Activated CD4-positive, alpha-beta T cell treated with anti-CD3 and anti-CD28 coated beads, Interleukin-2, amount 50 U/mL, for 16 hours (primary cell): Measurements from ENCODE around the gene BORCS8.

ENCODE experiments used
- DNase-seq: peaks from one replicate; pipeline ENCODE4 v3.0.0-alpha.2; 2020

The BORCS8 gene

DNA sequence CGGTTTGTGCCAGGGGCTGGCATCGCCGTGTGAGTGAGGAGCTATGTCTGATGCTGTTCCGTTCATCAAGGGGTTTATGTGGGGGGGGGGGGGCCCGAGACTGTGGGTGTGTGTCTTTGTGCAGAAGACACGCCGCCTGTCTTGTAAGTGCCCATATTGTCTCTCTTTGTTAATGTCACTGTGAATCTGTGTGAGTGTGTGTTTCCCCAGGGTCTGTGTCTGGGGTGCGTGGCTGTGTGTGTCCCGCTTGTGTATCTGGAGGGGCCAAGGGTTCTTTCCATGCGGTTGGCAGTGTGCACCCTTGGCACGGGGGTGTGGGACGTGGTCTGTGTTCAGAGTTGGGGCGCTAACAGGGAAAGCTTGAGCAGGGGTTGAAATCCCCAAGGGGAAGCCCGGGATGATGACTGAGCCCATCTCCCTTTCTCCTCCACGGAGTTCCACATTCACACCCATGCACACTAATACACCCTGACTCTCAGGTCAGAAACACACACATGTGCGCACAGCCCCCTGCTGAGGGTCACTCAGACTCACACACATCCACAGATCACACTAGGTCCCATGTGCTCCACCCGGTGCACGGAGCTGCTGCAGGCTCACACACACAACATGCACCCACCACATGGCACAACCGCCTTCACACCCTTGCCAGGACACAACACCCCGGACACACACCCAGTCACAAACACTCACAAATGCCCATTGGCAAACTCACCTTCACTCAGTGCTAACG is 21.6 kb upstream of the BORCS8 start:
- no peak for DNase-seq

DNA sequence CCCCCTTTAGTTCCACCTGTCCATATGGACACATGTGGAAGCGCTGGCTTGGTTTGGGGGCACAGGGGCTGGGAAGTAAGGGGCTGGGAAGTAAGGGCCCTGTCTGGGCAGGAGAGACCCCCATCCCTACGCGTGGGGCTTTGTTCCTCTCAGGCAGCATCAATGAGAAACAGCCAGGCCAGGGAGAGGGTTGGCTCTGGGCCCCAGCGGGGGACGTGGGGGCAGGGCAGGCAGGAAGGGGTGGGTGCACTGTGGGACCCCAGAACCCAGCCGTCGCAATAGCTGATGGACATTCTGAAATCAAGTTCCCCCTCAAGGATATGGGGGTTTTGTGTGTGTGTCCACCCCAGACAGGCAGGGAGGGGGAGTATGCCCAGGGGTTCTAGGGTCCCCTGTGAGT is 21.0 kb upstream of the BORCS8 start:
- DNase-seq, result no peak

DNA sequence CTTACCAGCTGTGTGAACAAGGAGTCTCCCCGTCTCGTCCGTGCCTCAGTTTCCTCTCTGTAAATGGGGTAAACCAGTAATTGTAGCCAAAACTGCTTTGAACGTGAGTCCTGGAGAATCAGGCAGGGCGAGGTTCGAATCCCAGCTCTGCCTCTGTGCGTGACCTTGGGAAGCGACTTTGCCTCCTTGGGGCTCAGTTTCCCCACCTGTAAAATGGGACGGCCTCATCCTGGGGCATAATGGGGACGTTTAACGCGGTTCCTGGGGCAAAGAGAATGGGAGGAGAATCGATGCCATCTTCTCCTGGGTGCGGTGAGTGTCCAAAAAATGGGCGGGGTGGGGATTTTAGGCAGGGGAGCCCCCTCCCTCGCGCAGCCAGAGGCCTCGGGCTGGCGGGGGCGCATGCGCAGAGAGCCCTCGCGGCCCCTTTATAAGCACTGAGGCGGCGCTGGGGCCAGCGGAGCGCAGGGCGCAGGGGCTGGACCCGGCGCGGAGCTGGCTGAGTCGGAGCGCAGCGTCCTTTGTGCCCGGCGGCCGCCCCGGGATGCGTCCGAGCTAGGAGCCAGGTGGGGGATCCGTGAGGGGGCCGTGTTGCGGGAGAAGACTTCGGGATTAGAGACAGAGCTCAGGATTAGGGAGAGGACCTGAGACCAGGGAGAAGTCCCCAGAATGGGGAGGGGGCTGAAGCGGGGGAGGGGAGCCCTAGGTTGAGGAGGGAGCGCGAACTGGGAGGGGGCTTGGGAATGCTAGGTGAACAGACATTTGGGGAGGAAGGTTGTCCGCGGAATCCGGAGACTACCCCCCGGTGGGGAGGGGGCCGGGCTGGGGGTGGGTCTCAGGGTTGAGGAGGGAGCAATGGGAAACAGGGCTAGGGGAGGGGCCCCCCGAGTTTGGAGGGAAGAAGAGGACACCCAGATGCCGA is 19.8 kb upstream of the BORCS8 start, which contains the start of gene NCAN:
NCAN (plus strand) TSS at position 460 of the 922 bp plus-strand sequence. CDS start 4,996 bp downstream, outside the sequence.
- no peak for DNase-seq

DNA sequence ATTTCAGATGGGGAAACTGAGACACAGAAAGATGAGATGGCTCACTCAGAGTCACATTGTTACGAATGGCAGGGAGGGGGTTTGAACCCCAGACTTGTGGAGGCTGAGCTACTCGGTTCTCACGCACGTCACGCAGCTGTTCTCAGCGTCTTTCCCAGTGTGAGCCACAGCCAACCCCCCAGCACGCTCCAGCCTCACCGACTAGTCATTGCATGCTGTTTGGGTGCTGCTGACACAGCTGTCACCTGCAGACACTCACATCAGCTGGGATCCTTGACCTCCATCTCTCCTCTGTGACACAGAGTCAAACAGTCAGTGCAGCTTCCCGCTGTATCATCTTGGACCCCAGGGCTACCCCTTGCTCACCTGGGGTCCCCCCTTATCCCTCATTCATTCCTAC is 17.4 kb upstream of the BORCS8 start:
- DNase-seq, result no peak

DNA sequence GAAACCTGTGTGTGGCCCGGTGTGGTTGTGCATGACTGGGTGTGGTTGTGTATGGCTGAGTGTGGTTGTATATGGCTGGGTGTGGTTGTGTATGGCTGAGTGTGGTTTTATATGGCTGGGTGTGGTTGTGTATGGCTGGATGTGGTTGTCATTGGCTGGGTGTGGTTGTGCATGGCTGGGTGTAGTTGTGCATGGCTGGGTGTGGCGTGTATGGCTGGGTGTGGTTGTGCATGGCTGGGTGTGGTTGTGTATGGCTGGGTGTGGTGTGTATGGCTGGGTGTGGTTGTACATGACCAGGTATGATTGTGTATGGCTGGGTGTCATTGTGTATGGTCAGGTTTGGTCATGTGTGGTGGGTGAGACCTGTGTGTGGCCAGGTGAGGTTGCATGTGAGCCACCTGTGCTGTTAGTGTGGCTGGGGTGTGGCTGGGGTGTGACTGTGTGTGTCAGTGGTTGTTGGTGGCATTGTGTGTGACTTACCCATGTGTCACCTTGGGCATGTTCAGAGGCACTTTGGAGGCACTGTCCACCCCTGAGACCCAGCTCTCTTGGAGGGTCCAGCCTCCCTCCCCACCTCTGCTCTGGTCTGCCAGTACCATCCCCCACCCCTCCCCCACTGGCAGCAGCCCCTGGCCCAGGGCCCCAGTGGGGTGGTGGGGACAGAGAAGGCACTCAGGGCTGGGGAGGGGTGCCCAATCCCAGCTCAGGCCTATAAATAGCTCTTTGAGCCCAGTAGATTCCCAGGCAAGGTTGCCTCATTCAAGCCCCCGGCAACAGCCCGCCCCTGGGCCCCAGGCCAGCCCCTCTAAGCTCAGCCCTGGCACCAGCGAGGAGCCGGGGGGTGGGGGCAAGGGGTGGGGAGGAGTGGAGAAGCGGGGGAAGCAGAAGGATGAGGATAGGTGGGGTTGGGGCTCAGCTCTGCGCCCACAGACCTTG is 16.0 kb upstream of the BORCS8 start:
- DNase-seq, result no peak

DNA sequence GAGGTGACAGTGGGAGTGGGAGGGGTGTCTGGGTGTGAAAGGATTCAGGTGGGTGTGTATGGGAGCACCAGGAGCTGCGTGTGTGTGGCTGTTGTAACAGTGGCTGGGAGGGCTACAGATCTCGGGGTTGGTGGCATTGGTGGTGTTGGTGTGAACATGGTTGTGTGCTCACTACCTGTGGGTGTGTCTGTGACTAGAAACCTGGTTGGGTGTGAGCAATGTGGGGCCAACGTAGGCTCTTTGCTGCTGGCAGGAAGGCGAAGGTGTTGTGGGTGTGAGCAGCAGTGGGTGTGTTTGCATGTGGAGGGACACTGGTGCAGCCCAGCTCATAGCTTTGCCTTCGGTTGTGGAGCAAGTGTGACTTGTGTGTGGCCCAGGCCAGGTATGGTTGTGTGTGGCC is 15.0 kb upstream of the BORCS8 start:
- DNase-seq, result no peak

DNA sequence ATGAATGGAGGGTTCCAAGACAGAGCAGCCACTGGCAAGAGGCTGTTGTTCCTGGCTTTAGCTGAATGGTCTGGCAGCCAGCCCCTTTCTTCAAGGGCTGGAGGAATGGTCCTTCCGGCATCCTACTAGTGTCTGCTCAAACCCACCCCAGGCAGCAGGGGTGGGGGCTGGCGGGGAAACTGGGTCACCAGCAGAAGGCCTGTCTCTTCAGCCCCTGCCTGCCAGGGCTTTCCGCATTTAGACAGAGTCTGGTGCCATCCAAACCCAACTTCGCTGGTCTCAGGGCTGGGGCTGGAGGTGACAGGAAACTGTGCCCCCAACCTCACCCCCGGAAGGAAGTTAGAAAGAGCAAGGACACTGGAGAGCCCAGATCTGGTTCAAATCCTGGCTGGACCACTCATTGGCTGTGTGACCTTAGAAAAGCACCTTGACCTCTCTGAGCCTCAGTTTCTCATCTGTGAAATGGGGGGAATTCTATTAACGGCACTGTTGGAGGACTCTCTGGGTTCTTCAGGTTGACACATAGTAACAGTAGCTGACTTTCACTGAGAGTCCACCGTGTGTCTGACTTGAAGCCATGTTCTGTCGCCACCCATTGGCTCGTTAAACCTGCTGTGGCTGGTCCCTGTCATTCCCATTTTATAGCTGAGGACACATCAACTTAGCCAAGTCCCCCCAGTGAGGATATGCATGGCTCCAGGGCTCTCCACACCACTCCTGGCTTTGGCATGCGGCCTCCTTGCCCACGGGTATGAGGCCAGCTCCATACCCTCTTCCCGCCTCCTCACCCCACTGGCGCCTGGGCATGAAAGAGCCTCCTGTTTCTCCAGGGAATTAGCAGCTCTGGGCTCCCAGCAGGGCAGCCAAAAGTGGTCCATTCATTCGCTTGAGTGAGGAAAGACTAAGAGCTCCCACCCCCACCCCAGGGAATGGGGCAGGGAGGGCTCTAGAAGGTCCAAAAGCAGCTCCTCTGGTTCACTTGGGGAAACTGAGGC is 13.8 kb upstream of the BORCS8 start:
- DNase-seq, result no peak

DNA sequence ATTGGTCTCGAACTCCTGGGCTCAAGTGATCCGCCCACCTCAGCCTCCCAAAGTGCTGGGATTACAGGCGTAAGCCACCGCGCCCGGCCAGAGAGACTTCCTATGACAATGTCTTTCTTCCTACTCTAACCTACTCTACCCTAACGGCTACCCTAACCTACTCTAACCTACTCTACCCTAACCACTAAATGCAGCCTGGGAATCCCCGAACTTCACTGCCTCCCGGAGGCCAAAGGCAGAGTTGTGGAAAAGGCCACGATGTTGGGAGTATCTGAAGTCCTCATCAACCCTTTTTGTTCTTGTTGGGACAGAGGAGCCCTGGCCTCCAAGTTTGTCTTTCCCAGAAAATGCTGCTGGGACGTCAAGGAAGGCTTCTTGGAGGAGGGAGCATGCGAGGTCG is 12.2 kb upstream of the BORCS8 start:
- DNase-seq, result no peak

DNA sequence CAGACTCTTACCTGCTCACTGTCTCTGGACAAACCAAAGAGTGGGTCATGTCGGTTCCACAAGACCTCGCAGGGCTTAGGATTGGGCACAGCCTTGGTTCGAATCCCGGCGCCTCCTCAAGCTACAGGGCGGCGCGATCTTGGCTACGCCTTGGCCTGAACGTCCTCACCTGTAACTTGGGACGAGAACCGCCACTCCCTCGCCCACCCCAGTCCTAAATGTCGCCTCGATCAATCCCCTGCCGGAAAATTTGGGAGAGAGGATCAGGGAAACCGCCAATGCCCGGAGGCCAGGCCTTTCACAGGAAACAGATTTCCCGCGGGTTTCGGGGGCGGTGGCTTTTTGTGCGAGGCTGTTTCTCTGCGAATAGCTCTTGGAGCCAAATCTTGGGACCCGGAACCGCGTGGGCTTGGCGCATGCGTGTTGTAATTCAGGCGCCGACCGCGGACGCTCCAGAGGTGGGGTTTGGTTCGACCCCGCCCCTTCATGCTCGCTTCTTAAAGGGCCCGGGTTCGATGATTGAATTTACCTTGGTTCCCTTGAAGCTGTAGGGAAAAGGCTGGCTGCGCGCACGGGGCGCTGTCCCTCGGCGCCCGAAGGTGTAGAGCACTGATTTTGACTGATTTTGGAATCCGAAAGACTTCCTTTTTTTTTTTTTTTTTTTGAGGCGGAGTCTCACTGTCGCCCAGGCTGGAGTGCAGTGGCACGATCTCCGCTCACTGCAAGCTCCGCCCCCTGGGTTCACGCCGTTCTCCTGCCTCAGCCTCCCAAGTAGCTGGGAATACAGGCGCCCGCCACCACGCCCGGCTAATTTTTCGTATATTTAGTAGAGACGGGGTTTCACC is 11.3 kb upstream of the BORCS8 start, which contains the start of gene NR2C2AP:
NR2C2AP (minus strand) TSS at position 403 of the 845 bp plus-strand sequence; CDS start at position 49, 354 bp downstream.
- peak; percentile 95 for DNase-seq

DNA sequence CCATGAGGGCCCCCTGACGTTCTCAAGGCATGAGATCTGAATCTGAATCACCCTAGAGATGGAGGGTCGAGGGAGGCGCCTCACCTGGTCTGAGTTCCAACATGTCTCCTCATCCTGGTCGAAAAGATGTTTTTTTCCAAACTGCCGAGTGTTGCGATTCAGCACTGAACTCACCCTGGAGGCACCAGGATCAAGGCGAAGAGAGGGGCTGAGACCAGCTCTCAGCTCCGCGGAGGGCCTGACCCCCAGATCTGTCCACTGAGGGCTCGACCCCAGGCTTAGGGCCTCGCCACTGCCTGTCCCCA is 10.7 kb upstream of the BORCS8 start:
- no peak for DNase-seq

DNA sequence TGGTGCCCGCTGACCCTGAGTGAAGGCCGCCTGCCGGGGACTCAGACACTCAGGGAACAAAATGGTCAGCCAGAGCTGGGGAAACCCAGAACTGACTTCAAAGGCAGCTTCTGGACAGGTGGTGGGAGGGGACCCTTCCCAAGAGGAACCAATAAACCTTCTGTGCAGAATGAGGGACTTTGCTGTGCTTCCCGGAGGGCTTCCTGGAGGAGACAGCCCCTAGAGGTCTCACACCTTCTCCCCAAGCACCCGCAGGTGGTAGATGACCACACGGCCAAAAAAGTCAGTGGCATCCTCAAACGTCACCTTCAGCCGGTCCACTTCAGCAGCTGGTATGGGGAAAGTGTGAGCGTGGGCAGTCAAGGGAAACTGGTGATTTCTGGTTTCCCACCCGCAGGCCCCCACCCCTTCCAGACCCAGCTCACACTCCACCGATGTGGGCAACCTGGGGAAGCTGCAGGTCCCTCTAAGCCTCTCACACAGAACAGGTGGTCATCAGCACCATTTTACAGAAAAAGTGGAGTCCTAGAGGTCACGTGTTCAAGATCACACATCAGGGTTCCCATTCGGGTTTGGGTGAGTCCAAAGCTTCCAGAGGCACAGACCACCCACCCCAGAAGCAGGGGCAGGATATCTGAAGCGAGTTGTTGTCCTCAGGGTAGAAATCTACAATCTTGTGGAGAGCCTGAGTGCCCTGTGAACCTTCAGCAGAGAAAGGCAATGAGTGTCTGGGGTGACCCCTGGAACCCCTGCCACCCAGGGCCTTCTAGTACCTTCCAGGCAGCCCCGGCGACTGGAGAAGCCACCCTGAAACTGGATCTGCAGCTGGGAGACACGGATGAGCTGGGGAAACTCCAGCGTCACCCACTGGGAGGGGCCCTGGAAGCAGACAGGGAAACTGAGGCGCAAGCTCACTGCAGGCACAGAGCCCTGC is 10.0 kb upstream of the BORCS8 start:
- no peak for DNase-seq

DNA sequence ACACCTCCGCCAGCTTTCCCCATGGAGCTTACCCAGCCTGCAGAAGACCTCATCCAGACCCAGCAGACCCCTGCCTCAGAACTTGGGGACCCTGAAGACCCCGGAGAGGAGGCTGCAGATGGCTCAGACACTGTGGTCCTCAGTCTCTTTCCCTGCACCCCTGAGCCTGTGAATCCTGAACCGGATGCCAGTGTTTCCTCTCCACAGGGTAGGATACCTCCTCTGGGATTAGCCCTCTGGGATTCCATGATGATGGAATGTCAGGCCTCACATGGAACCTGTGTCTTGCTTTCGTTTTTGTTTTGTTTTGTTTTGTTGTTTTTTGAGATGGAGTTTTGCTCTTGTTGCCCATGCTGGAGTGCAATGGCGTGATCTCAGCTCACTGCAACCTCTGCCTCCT is 2.0 kb upstream of the BORCS8 start:
- no peak for DNase-seq

DNA sequence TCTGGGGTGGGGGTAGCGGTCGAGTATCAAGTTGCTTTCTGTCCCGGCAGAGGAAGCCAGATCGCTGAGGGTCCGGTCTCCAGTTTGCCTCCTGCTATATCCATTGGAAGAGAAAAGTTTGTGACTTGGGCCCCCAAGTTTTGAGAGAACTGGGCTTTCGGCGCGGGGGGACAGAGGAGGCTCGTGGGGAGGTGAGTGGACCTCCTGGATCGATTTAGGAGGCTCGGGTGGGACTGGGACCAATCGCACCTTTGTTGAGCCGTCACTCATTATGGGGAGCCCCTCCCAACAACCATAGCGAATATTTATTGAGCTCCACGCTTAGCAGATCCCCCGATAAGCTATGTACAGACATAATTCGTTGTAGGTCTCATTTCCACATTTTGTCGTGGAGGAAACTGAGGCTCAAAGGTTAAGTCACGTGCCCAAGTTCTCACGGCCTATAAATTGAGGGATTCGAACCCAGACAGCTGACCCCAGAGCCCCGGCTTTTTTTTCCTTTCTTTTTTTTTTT is 1.0 kb upstream of the BORCS8 start:
- no peak for DNase-seq

DNA sequence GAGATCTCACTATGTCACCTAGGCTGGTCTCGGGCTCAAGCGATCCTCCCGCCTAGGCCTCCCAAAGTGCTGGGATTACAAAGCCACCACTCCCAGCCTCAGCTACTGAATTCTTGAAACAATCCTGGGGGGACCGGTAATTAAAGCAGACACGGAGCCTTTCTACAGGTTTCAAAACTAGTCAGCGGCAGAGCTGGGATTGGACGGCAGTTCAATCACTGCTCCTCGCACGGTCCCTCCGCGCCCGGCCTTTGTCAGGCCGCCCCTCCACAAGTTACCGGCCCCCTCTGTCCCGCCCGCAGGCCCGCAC is 229 bp downstream of the BORCS8 start:
- DNase-seq, result no peak

DNA sequence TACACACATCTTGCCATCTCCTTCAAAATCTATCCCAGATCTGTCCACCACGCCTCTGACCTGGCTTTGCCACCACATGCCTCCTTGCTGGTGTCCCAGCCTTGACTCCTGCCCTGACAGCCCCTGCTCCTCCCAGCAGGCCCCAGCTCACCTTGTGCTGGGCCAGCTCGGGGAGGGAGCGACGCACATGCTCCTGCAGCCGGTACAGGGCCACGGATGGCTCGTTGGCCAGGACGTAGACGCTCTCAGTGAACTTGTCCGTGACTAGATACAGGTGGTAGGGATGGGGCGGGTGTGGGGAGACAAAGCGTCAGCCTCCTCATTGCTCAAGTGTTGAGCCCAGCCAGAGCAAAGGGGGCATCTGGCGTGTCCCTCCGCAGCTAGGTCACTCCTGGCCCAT is 5.2 kb downstream of the BORCS8 start:
- DNase-seq, result no peak

DNA sequence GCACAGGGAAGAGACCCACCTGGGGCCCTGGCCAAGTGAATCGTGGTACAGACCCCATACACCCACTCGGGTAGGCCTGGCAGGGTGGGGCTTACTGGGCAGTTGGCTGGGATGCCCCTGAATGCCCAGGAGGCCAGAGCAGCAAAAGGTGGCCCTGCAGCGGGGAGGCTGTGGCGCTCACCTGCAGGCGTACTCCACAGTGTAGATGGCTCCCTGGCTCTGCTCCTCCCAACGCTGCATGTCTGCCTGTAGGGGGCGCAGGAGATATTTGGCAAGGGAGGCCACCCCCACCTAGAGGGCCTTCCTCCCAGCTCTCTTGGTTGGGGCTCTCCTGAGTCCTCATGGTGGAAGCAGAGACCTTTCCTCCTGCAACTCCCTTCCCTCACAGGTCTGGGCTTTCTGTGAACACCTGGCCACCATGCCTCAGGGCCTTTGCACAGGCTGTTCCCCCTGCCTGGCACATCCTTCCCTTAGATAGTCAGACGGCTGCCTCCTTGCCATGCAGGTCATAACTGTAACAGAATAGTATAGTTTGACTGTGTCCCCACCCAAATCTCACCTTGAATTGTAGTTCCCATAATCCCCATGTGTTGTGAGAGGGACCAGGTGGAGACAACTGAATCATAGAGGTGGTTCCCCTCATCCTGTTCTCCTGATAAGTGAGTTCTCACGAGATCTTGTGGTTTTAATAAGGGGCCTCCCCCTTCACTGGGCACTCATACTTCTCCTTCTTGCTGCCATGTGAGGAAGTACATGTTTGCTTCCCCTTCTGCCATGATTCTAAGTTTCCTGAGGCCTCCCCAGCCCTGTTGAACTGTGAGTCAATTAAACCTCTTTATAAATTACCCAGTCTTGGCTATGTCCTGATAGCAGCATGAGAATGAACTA is 5.9 kb downstream of the BORCS8 start:
- DNase-seq, result peak; percentile 66

DNA sequence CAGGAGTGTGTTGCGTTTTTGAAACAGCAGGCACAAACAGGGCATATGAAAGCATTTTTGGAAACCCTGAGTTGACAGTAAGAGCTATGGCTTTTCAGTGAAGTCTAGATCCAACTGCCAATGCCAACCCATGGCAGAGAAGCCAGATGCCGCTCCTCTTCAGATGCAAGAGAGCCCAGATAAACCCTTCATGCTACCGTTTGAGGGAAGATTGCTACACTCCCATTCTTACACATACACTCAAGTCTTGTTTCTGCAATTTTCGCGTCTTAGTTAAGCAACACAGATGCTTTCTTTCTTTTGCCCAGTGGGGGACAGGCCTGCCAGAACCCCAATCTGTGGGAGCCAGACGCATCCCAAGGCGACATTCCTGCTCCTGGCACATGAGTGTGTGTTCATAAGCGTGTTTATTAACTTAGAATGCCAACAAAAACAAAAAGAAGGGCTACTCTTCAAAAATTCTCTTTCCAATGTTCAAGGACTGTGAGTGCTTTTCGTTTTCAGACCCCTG is 10.4 kb downstream of the BORCS8 start:
- DNase-seq, result no peak
